Immature natural killer cell (primary cell): ENCODE data around the gene MNT. TPM values are rescaled to one million over a fixed set of nuclear protein-coding genes. Genes with fewer than 3 reads are reported as not detected.
A peak's percentile ranks its signal among the peaks of the same experiment; 100 is the strongest.
"Not testable (repeated sequence)": the region's sequence is repeated elsewhere in the genome, so short reads cannot be mapped to it uniquely, and the experiment has no call there.

Experiments used
- DNase-seq, 3 donors: peaks; one replicate each; pipeline ENCODE4 v3.0.0; 2022; ENCODE audit warnings: mixed read lengths in 1 of 3
- H3K27ac Mint-ChIP-seq, 6 donors: one replicate each; pipeline ENCODE4 v1.8.0; 2020; ENCODE audit warnings: mixed read lengths in 6 of 6, mild to moderate bottlenecking in 5 of 6, inconsistent platforms in 4 of 6, moderate library complexity in 3 of 6
- H3K27me3 Mint-ChIP-seq, 3 donors: one replicate each; pipeline ENCODE4 v1.8.0; 2020 to 2021; ENCODE audit warnings: low read depth in 3 of 3, mild to moderate bottlenecking in 3 of 3, mixed read lengths in 3 of 3, moderate library complexity in 3 of 3, inconsistent platforms in 1 of 3
- H3K36me3 Mint-ChIP-seq, 3 donors: one replicate each; pipeline ENCODE4 v1.8.0; 2020; ENCODE audit warnings: mixed read lengths in 3 of 3, inconsistent platforms in 2 of 3, mild to moderate bottlenecking in 2 of 3
- H3K4me1 Mint-ChIP-seq, 2 donors: one replicate each; pipeline ENCODE4 v1.8.0; 2020; ENCODE audit warnings: inconsistent platforms in 2 of 2, mild to moderate bottlenecking in 2 of 2, mixed read lengths in 2 of 2, moderate library complexity in 1 of 2
- H3K4me3 Mint-ChIP-seq, 5 donors: one replicate each; pipeline ENCODE4 v1.8.0; 2020; ENCODE audit warnings: mild to moderate bottlenecking in 5 of 5, mixed read lengths in 5 of 5, inconsistent platforms in 3 of 5, moderate library complexity in 3 of 5
- H3K9me3 Mint-ChIP-seq, 6 donors: one replicate each; pipeline ENCODE4 v1.8.0; 2020; ENCODE audit warnings: mild to moderate bottlenecking in 6 of 6, mixed read lengths in 6 of 6, inconsistent platforms in 4 of 6, moderate library complexity in 3 of 6
- polyA plus RNA-seq, 3 donors: library from polyadenylated mRNA; unstranded; fragments of 300-500 nt; fragmentation: Illumina TruSeq; gene quantifications; one replicate each; pipeline ENCODE4 v1.2.3, GENCODE V29; 2021

MNT gene, protein sequence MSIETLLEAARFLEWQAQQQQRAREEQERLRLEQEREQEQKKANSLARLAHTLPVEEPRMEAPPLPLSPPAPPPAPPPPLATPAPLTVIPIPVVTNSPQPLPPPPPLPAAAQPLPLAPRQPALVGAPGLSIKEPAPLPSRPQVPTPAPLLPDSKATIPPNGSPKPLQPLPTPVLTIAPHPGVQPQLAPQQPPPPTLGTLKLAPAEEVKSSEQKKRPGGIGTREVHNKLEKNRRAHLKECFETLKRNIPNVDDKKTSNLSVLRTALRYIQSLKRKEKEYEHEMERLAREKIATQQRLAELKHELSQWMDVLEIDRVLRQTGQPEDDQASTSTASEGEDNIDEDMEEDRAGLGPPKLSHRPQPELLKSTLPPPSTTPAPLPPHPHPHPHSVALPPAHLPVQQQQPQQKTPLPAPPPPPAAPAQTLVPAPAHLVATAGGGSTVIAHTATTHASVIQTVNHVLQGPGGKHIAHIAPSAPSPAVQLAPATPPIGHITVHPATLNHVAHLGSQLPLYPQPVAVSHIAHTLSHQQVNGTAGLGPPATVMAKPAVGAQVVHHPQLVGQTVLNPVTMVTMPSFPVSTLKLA
- polyA plus RNA-seq = 1 to 10 TPM in 1 of 3 donors, under 1 TPM in 2; 0.10 to 1.1 (median 0.64) TPM

DNA sequence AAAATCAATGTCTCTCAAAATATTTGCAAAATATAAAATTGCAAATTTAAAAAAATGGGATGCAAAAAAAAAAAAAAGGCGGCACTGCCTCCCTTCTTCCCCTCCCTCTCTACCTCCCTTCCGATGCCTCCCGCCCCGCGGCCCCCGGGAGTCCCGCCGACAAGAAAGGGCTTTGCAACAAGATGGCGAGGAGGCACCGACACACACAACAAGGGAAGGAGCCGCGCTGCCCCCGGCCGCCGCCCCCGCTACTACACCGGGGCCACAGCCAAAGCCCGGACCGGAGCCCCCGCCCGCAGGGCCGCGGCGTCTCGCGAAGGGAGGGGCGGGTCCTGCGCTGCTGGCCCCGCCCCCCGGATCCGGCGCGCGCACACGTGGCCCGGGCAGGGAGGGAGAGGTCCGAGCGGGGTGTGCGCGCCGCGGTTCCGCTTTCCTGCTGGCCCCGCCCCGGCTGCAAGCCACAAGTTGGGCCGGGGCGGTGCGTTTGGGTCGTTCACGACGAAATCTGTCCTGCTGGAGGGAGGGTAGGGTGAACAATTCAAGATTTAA is at the start of gene MNT:
MNT (minus strand) TSS at position 184 of the 549 bp plus-strand sequence. CDS start 348 bp downstream, outside the sequence.
- H3K4me3 Mint-ChIP-seq = peak within 1 kb of the TSS; percentile 92 to 99 (median 99)
- no peaks in the 10 kb centered on the region for H3K9me3 Mint-ChIP-seq
- no peaks in the 10 kb centered on the region for H3K36me3 Mint-ChIP-seq
- H3K27ac Mint-ChIP-seq = peak within 1 kb of the TSS; percentile 96 to 100 (median 100)
- H3K4me1 Mint-ChIP-seq = peaks cover 36% of the 10 kb centered on the region in 2 donors
- peak; percentile 96 to 98 (median 97) for DNase-seq
- peaks cover 16 to 27% (median 19%) of the 10 kb centered on the region in 3 donors for H3K27me3 Mint-ChIP-seq

DNA sequence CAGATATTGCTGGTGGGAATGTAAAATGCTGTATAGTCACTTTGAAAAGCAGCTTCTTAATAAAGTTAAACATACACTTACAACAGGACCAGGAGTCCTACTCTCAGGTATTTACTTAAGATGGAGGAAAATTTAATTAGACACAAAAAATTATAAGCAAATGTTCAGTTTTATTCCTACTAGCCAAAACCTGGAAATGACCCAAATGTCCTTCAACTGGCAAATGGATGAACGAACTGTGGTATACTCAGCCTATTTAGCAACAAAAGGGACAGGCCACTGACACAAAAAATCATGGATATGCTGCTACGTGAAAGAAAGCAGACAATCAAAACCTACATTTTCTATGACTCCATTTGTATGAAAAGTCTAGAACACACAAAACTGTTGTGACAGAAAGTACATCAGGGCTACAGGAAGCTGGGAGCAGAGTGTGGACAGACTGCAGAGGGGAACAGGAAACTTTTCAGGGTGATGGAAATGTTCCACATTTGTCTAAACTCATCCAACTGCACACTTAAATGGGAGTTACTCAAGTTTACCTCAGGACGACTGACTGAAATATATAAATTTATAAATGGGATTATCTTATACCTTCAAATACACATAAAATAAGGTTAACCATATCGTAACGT is 49.3 kb upstream of the MNT start:
- no peak for DNase-seq
- peaks cover 0 to 1% of the 10 kb centered on the region in 2 donors for H3K4me1 Mint-ChIP-seq
- peaks cover 0 to 2% (median 0%) of the 10 kb centered on the region in 3 donors for H3K27me3 Mint-ChIP-seq
- H3K4me3 Mint-ChIP-seq = no peak overlapping the region
- no peak overlapping the region for H3K27ac Mint-ChIP-seq
- peaks cover 10 to 14% (median 13%) of the 10 kb centered on the region in 3 donors for H3K36me3 Mint-ChIP-seq
- peaks cover 0 to 3% (median 0%) of the 10 kb centered on the region in 6 donors for H3K9me3 Mint-ChIP-seq

DNA sequence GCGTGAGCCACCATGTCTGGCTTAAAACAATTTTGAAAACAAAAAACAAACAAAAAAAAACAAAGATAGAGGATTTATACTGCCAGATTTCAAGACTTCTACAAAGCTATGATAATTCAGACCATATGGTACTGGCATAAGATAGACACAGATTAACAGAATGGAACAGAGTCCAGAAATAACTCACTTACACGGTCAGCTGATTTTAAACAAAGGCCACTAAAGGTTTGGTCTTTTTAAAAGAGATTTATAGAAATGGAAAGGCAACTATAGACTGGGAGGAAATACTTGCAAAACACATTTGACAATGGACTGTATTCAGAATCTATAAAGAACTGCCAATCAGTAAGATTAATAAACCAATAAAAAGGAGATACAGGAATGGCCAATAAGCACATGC is 48.6 kb upstream of the MNT start:
- Mint-ChIP-seq H3K4me3 (no peak overlapping the region), H3K36me3 (peaks cover 10 to 14% (median 14%) of the 10 kb centered on the region in 3 donors), H3K9me3 (peaks cover 0 to 3% (median 0%) of the 10 kb centered on the region in 6 donors), H3K27ac (no peak overlapping the region), H3K4me1 (peaks cover 0 to 1% of the 10 kb centered on the region in 2 donors), H3K27me3 (peaks cover 0 to 2% (median 0%) of the 10 kb centered on the region in 3 donors)
- no peak for DNase-seq

DNA sequence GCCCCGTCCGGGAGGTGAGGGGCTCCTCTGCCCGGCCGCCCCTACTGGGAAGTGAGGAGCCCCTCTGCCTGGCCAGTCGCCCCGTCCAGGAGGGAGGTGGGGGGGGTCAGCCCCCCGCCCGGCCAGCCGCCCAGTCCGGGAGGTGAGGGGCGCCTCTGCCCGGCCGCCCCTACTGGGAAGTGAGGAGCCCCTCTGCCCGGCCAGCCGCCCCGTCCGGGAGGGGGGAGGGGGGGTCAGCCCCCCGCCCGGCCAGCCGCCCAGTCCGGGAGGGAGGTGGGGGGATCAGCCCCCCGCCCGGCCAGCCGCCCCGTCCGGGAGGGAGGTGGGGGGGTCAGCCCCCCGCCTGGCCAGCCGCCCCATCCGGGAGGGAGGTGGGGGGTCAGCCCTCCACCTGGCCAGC is 46.6 kb upstream of the MNT start:
- not testable (repeated sequence) for H3K27ac Mint-ChIP-seq, H3K9me3 Mint-ChIP-seq, DNase-seq, H3K27me3 Mint-ChIP-seq, H3K4me1 Mint-ChIP-seq, H3K4me3 Mint-ChIP-seq
- H3K36me3 Mint-ChIP-seq = peaks cover 7 to 12% (median 10%) of the 10 kb centered on the region in 3 donors

DNA sequence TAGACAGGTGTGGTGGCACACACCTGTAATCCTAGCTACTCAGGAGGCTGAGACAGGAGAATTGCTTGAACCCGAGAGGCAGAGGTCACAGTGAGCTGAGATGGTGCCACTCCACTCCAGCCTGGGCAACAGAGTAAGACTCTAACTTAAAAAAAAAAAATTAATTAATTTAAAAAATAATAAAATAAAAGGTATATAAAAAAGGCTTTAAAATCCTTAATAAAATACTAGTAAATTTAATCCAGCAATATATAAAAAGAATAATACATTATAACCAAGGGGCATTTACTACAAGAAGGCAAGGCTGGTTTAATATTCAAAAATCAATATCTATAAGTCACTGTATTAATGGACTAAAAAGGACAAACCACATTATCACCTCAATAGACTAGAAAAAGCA is 44.8 kb upstream of the MNT start:
- no peak overlapping the region for H3K27ac Mint-ChIP-seq
- no peak overlapping the region for H3K4me3 Mint-ChIP-seq
- H3K27me3 Mint-ChIP-seq = peaks cover 0 to 3% (median 2%) of the 10 kb centered on the region in 3 donors
- peaks cover 0 to 3% (median 0%) of the 10 kb centered on the region in 6 donors for H3K9me3 Mint-ChIP-seq
- H3K36me3 Mint-ChIP-seq = peaks cover 11 to 19% (median 18%) of the 10 kb centered on the region in 3 donors
- H3K4me1 Mint-ChIP-seq = no peaks in the 10 kb centered on the region
- no peak for DNase-seq

DNA sequence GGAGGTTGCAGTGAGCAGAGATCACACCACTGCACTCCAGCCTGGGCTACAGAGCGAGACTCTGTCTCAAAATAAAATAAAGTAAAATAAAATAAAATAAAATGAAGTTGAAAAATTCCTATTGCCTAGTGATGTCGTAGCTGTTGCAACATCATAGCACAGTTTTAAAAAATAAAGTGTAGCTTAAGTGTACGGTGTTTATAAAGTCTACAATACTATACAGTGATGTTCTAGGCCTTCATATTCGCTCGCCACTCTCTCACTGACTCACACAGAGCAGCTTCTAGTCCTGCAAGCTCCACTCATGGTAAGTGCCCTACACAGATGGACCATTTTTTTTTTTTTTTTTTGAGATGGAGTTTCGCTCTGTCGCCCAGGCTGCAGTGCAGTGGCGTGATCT is 43.5 kb upstream of the MNT start:
- no peak overlapping the region for H3K4me3 Mint-ChIP-seq
- peaks cover 11 to 22% (median 18%) of the 10 kb centered on the region in 3 donors for H3K36me3 Mint-ChIP-seq
- peaks cover 0 to 3% (median 0%) of the 10 kb centered on the region in 6 donors for H3K9me3 Mint-ChIP-seq

DNA sequence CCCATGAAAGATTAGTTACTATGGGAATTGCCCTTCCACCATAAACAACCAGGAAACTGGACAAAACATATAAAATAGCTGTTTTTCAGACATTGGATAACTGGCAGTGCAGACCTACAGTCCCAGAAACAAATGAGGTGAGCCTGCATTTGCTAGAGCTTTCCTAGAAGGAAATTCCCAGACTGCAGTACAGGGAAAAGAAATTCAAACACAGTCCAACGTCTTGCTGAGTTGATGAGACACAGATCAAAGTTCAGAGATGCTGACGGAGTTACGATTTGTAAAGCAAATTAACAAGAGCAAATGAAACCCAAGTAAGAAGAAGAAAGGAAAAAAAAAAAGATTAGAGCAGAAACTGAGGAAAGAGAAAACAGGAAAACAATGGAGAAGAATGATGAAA is 41.3 kb upstream of the MNT start:
- no peaks in the 10 kb centered on the region for H3K4me1 Mint-ChIP-seq
- H3K9me3 Mint-ChIP-seq = peaks cover 0 to 3% (median 0%) of the 10 kb centered on the region in 6 donors
- no peak for DNase-seq
- peaks cover 0 to 3% (median 0%) of the 10 kb centered on the region in 3 donors for H3K27me3 Mint-ChIP-seq
- H3K4me3 Mint-ChIP-seq = no peak overlapping the region
- peaks cover 14 to 27% (median 22%) of the 10 kb centered on the region in 3 donors for H3K36me3 Mint-ChIP-seq
- H3K27ac Mint-ChIP-seq = peak overlapping the region in 1 of 6 donors; percentile 73

More for the DNA sequence above, 43.5 kb upstream of the MNT start:
- no peak for DNase-seq
- Mint-ChIP-seq H3K4me1 (no peaks in the 10 kb centered on the region), H3K27ac (no peak overlapping the region), H3K27me3 (peaks cover 0 to 3% (median 2%) of the 10 kb centered on the region in 3 donors)

DNA sequence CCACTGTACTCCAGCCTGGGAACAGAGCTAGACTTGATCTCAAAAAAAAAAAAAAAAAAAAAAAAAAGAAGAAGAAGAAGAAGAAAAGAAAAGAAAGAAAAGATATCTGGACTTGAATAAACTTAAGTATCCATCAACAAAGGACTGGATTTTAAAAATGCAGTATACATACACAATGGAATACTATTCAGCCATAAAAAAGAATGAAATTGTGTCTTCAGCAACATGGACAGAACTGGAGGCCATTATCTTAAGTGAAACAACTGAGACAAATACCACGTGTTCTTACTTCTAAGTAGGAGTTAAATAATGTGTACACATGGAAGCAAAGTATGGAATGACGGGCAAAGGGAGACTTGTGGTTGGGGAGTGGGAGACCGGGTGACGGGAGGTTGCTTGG is 40.1 kb upstream of the MNT start:
- H3K36me3 Mint-ChIP-seq = peaks cover 15 to 31% (median 22%) of the 10 kb centered on the region in 3 donors

DNA sequence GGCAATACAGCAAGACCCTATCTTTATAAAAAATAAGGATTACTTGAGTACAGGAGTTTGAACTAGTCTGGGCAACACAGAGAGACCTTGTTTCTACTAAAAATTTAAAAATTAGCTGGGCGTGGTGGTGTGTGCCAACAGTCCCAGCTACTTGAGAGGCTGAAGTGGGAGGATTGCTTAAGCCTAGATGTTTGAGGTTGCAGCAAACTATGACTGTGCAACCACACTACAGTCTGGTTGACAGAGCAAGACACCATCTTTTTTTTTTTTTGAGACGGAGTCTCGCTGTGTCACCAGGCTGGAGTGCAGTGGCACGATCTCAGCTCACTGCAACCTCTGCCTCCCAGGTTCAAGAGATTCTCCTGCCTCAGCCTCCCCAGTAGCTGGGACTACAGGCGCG is 39.1 kb upstream of the MNT start:
- H3K27ac Mint-ChIP-seq, H3K4me3 Mint-ChIP-seq, DNase-seq, H3K27me3 Mint-ChIP-seq, H3K9me3 Mint-ChIP-seq, H3K4me1 Mint-ChIP-seq: not testable (repeated sequence)
- peaks cover 13 to 28% (median 21%) of the 10 kb centered on the region in 3 donors for H3K36me3 Mint-ChIP-seq

More for the DNA sequence above, 40.1 kb upstream of the MNT start:
- peaks cover 0 to 3% (median 0%) of the 10 kb centered on the region in 3 donors for H3K27me3 Mint-ChIP-seq
- H3K4me1 Mint-ChIP-seq = no peaks in the 10 kb centered on the region
- peaks cover 0 to 1% (median 0%) of the 10 kb centered on the region in 6 donors for H3K9me3 Mint-ChIP-seq
- H3K4me3 Mint-ChIP-seq = no peak overlapping the region
- DNase-seq = no peak
- no peak overlapping the region for H3K27ac Mint-ChIP-seq

DNA sequence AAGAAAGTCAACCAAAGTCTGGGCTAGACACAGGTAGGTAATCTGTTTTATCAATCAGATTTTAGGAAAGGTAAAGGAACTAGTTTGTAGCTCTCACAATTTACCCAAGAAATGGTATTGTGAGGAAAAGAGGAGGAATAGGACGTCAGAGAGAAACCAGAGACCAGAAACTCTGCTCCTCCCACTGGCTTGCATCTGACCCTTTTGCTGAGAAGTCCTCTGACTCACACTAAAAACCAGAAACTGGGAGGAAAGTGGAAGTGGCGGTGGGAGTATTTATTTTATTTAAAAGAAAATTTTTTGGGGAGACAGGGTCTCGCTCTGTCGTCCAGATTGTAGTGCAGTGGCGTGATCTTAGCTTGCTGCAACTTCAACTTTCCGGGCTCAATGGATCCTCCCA is 38.0 kb upstream of the MNT start:
- H3K4me1 Mint-ChIP-seq = no peaks in the 10 kb centered on the region
- peaks cover 0 to 3% (median 0%) of the 10 kb centered on the region in 3 donors for H3K27me3 Mint-ChIP-seq
- H3K36me3 Mint-ChIP-seq = peaks cover 13 to 28% (median 21%) of the 10 kb centered on the region in 3 donors
- no peak overlapping the region for H3K27ac Mint-ChIP-seq
- H3K4me3 Mint-ChIP-seq = no peak overlapping the region
- H3K9me3 Mint-ChIP-seq = no peaks in the 10 kb centered on the region
- no peak for DNase-seq

DNA sequence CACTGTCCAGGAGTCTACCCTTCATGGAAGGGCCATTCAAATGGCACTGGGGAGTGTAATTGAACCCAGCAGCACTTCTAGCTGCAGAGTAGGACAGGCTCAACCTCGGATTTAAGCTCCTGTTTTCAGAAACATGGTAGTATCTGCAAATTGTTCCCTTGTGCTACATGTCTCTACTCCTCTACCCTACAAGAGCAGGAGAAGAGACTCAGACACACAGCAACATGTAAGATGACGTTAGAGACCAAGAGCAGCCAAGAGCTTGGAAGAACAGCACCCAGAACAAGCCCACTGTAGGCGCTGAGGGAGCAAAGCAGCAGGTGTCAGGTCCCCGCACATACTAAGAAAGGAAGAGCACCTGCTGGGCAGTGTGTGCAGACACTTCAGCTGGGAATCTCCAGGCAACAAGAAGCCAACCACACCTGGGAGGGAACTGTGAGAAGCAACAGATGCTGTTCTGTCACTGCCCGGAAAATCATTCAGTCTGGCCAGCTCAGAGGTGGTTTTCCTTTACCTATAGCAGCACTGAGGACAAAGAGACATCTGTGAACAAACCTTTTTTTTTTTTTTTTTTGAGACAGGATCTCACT is 35.6 kb upstream of the MNT start:
- Mint-ChIP-seq H3K36me3 (peaks cover 22 to 36% (median 24%) of the 10 kb centered on the region in 3 donors), H3K9me3 (no peaks in the 10 kb centered on the region), H3K4me3 (no peak overlapping the region), H3K27ac (no peak overlapping the region), H3K27me3 (peaks cover 0 to 2% (median 0%) of the 10 kb centered on the region in 3 donors), H3K4me1 (no peaks in the 10 kb centered on the region)
- no peak for DNase-seq

DNA sequence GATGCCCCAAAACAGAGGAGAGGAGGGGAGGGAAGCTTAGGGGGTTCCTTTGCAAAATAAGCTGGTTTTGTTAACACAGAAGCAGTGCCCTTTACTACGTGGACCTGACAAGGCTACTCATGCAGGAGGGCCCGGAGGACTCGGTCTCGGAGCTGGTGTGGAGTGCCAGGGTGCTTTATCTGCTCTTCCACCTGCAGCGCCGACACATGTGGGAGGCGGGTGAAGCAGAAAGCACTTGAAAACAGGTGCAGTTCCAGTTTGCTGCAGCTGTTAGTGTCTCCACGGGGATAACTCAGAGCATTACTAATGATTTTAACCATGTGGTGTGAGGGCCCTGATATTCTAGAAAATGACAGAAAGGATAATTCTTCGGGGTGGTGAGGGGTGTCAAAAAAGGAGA is 35.0 kb upstream of the MNT start:
- H3K36me3 Mint-ChIP-seq = peaks cover 17 to 33% (median 19%) of the 10 kb centered on the region in 3 donors
- no peak overlapping the region for H3K27ac Mint-ChIP-seq
- H3K9me3 Mint-ChIP-seq = no peaks in the 10 kb centered on the region
- no peak for DNase-seq
- H3K4me3 Mint-ChIP-seq = no peak overlapping the region
- peaks cover 0 to 2% (median 0%) of the 10 kb centered on the region in 3 donors for H3K27me3 Mint-ChIP-seq
- H3K4me1 Mint-ChIP-seq = no peaks in the 10 kb centered on the region

DNA sequence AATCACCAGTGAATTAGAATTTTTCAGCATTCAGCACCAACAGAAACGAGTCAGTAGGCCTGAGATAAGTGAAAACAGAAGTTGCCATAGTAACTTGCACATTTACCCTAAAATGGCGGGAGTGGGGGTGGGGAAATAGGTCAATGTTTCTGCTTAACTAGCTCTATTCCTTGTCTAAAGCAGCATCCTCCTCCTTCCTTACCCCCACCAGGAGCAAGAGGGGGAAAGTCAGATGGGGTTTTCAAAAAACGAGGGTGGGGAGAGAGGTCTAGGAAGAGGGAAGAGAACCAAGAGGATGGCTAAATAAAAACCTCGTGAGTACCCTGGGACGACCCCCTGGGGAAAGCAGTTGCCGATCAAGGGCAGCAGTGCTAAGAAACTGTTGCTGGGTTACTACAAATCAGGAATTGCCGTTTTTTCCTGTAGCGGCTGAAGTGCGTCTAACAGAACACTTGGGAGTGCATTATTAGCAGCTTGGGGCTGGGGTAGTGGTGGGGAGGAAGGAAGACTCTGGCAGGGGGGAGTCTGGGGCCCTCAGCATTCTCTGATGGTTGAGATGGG is 34.4 kb upstream of the MNT start:
- Mint-ChIP-seq H3K27me3 (peaks cover 0 to 2% (median 0%) of the 10 kb centered on the region in 3 donors), H3K9me3 (no peaks in the 10 kb centered on the region), H3K4me3 (no peak overlapping the region), H3K36me3 (peaks cover 13 to 33% (median 16%) of the 10 kb centered on the region in 3 donors), H3K27ac (no peak overlapping the region), H3K4me1 (no peaks in the 10 kb centered on the region)
- DNase-seq = no peak
